NCI-H69 (cell line): ENCODE data around the gene IGSF21.

Source experiments
- DNase-seq: peaks from one replicate; lab custom pipeline; 2025; lab: John Stamatoyannopoulos, UW

IGSF21 gene

GRCh38 chr1:18299441-18300338 is 192.1 kb downstream of the IGSF21 start:
- peak; percentile 56 for DNase-seq

- no peak for DNase-seq
Measured at GRCh38 chr1:18300376-18300775, 192.8 kb downstream of the IGSF21 start.

DNA sequence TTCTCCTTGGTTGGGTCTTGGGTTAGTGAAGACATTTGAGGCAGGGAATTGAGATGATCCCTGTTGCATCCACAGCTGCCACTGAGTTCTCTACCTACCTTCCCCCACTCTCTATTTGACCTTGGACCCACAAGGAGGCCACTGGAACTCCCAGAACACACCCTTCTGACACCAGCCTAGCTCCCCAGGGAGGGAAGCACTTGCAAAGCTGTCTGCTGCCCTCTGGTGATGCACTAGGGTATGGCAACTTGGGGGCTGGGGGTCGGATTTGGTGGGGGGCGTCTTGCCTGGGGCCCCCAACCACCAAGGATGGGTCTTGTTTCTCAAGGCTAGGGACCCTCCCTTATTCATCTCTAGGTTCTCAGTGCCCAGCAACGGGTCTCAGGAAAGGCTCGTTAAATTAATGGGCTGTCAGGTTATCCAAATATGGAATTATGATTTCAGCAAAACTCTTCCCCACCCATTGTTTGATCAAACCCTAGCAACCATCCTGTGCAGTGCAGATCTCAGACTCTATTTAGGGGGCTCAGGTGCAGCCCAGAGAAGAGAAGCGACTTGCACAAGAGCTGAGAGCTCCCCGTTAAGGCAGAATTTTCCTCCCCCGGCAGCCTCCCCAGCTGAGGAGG is 195.3 kb downstream of the IGSF21 start:
- peak; percentile 58 for DNase-seq

DNA sequence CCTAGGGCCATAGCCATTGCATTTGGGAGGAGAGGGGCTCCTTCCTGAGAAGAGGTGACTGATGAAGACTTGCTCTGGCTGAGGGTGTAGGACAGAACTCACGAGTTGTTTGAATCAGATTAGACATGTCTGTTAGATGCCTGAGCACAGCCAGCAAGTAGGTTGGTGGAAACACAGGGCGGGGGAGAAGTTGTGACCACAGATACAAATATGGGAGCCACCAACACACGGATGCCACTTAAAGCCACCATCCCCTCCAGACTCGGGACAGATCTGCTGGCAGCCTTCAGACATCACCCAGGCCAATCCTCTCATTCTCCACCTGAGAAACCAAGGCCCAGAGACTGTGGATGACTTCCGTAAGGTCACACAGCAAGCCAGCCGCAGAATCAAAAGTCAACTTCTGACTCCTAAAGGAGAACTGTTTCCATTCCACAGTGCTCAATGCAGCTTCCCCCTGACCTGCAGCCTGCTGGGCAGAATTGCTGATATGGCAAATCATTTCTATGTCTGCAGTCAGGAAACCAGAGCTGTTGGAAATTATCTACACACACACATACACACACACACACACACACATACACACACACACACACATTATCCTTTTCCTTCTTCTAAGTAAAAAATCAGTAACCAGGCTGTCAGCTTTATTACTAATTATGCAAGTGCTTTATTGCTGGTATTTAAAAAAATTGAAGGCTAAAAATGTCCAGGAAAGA is 196.7 kb downstream of the IGSF21 start:
- no peak for DNase-seq

- DNase-seq = no peak
Measured at GRCh38 chr1:18305182-18305795, 197.7 kb downstream of the IGSF21 start.

- DNase-seq = no peak
Measured at GRCh38 chr1:18307329-18307898, 199.8 kb downstream of the IGSF21 start.

GRCh38 chr1:18309552-18310155 is 202.1 kb downstream of the IGSF21 start:
- DNase-seq = no peak

DNA sequence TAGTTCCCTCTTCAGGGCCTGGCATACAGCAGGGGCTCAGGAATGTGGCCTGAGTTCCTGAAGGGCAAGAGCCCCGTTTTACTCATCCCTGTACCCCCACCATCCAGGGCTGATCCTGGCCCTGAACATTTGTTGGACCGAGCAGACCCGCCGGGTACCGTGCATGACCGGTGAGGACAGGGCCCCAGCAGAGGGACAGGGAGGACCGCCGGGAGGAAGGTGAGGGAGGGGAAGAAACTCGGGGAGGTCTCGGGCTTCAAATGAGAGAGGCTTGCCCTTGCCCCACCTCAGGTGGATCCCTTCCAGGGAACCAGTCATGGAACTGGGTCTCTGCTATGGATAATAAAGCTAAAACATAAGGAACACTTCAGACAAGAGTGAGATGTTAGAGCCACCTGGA is 205.4 kb downstream of the IGSF21 start:
- no peak for DNase-seq

DNA sequence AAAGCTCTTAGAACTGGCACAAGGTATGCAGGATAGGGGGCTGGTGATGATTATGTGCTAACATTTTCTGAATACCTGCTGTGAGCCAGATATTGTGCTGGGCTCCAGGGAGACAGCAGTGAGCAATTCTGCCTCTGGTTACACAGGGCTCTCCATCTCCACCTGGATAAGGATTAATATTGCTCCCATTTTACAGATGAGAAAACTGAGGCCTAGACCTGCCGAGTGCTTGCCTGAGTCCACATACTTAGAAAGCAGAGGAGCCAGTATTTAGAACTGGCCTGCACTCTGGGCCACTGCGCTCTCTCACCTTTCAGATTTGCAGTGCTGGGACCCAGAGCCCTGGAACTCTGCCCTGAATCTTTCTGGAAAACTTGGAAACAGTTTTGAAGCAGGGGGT is 205.9 kb downstream of the IGSF21 start:
- DNase-seq = no peak

- no peak for DNase-seq
Measured at GRCh38 chr1:18314399-18314798, 206.8 kb downstream of the IGSF21 start.

DNA sequence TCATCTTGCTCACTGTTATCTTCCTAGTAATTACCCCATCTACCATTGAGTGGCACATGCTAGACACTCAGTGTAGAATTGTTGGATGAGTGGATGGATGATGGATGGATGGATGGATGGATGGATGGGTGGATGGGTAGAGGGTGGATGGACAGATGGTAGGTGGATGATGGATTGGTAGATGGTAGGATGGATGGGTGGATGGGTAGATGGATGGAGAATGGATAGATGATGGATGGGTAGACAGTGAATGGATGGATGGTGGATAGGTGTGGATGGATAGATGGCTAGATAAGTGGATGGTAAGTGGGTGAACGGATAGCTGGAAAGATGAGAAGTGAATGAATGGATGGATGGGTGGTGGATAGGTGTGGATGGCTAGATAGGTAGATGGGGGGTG is 207.9 kb downstream of the IGSF21 start:
- DNase-seq = no peak

DNA sequence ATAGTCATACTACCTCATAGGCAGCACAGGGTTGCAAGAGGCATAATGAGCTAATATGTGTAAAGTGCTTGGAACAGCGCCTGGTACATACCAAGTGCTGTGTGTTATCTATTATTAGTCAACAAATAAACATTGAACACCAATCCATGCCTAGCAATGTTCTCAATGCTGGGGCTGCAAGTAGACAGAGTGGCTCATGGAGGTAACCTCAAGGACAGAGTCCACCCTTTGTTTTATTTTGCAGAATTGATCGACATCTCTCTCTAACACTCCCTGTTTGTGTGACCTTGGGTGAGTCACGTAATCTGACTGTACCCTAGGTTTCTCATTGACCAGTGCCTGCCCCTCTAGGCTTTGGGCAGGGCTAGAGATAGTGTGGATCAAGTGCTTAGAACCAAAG is 209.2 kb downstream of the IGSF21 start:
- no peak for DNase-seq

DNA sequence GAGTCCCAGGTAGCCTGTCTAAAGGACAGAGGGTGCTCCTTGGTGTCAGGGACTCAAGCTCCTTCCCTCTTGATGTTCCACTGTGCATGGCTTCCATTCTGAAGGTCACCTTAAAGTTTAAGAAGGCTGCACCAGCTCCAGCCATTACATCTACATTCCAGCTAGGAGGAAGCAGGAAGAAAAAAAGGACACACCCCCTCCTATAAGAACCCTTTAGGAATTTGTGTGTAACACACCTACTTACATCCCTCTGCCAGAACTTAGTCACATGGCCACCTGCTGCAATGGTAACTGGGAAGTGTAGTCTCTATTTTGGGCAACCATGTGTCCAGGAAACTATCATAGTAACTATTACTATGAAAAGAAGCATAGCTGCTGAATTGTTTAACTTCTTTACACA is 211.5 kb downstream of the IGSF21 start:
- DNase-seq = no peak

- peak; percentile 58 for DNase-seq
Measured at GRCh38 chr1:18320051-18320450, 212.5 kb downstream of the IGSF21 start.

- peak; percentile 7 for DNase-seq
Measured at GRCh38 chr1:18322368-18323032, 214.9 kb downstream of the IGSF21 start.

DNA sequence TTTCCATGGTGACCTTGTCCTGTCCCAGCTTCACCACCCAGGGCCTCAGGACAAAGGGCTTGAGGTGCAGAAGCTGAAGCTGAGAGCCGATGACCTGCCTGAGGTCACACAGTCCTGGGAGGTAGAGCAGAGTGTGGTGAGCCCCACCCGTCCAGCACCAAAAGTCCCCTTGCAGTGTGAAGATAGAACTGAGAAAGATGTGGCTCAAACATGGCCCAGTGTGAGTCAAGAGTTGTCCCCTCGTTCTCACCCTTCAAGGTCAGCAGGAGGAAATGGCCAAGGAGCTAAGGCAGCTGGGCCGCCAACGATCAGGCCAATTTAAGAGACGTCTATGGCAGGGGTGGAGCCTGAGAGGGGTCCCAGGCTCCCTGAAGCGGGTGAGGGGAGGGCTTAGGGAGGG is 215.7 kb downstream of the IGSF21 start:
- no peak for DNase-seq

DNA sequence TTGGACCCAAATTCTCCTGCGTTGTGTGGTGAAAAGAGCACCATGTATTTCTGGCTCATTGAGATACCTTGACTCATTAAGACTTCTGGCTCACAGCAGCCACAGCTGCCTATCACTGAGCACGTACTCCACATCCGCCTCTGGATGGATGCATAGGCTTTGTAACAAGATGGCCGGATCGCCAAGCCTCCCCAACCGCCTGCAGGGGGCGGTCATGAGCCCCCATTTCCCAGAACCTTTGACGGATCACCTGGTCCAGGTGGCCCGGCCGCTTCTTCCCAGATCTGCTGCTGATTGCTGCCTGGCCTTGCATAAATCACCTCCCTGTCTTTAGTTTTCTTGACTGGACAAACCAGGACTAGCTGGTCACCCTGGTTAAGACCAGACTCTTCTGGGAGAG is 216.6 kb downstream of the IGSF21 start:
- DNase-seq = no peak

DNA sequence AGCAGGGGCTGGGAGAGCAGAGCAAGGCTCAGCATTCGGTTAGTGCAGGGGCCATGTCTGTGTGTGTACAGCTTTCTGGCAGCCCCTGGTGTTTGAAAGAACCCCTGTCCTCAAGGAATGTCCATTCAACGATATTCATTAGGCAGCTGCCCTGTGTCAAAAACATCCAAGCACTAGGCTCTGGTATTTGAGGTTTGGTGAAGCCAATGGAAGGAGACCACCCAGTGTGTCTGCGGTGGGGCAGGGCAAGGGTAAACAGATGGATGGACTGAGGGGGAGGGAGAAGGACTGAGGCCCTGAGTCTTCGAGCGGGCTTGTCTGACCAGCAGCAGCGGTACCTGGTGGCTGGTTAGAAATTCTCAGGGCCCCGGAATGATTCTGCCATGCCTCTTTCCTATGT is 217.5 kb downstream of the IGSF21 start:
- DNase-seq = no peak

- DNase-seq = no peak
Measured at GRCh38 chr1:18326211-18326897, 218.8 kb downstream of the IGSF21 start.

DNA sequence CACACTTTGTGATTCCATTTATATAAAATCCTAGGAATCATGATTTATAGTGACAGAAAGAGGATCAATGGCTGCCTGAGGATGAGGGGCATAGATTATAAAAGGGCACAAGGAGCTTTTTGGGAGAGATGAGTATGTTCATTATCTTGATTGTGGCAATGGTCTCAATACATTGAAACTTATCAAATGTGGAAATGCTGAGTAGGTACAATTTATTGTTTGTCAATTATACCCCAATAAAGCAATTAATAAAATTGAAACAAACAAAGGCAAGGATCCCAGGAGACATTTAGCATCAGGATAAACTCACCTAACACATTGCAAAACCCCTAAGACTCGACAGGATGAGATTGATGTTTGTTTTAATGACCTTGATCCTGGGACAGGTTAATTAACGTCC is 220.1 kb downstream of the IGSF21 start:
- DNase-seq = no peak

GRCh38 chr1:18328803-18329202 is 221.2 kb downstream of the IGSF21 start:
- no peak for DNase-seq
